AG08395 (cell line): ENCODE results near the gene ARMC2.
A peak's percentile ranks its signal among the peaks of the same experiment; 100 is the strongest.

Experiments used
- DNase-seq: peaks from one replicate; pipeline ENCODE4 v3.0.0; 2012; ENCODE audit warnings: mixed read lengths, low spot score

Gene ARMC2

DNA sequence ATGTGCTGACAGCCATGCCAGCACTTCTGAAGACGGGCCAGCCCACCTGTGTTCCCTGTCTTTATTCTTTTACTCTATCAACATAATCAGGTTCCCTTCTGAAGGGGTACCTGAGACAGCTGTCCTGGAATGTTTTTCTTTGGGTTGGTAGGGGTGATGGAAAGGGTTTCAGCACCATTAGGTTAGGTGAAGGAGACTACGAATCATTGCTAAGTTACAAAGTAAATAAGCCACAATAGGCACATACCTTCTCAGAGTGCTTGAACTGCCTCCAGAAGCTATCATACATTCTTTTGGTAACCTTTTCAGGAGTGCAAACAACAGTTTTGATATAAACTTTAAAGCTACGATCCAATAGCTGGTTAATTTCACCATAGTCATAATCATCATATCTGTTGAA is 140.1 kb downstream of the ARMC2 start:
- no peak for DNase-seq

DNA sequence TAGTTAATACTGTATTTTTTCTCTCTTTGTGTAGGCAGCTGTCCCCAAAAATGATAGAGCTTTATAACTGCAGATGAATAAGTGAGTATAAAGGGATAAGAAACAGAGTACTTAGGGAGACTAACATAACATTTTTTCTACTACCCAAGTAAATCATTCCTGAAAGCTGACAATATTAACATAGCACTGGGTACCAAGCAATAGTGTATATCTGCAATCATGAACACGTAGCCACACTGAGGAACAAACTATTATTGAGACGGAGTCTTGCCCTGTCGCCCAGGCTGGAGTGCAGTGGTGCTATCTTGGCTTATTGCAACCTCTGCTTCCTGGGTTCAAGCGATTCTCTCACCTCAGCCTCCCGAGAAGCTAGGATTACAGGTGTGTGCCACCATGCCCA is 140.5 kb downstream of the ARMC2 start:
- DNase-seq = no peak

DNA sequence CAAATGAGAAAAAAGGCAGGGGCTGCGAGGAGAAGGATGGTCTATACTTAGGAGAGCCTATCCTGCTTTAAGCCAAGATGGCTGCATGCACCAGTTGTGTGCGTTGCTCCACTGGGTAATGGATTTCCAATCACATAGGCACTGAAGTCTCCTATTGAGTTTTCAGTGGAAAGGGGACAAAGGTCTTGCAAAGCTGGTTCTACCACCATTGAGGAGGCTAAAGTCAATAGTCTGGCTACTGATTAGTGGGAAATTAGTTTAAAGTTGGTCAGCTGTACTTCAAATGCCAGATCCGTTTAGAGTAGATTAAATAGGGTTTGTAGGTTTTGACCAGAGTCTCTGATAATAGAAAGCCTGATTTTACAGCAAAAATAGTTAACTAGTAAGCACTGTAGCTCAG is 141.5 kb downstream of the ARMC2 start:
- DNase-seq = no peak

DNA sequence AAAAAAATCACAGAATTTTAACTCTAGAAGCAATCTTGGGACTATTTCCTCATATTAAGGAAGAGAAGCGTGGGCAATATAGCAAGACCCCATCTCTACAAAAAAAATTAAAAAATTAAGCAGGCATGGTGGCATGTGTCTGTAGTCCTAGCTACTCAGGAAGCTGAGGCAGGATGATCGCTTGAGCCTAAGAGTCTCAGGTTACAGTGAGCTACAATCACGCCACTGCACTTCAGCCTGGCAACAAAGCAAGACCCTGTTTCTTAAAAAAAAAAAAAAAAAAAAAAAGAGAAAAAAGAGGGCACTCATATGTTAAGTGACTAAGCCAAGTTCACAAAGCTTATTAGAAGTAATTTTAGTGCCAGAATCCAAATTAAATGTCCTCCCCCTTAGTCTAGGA is 145.7 kb downstream of the ARMC2 start:
- no peak for DNase-seq

DNA sequence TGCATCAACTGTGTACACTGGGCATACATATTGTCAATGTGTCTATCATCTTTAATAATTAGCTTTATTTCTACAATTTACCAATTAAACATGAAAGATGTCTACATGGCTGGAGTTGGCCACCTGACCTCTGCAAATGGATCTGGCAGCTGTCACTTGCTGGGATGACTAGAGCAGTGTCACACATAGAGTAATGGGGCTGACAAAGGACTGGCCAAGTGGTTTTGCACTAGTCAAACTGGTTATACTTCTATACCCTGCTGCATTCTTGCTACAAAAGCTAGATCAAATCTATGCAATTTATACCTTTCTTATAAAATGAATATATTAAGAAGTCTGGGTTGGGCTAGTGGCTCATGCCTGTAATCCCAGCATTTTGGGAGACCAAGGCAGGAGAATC is 147.1 kb downstream of the ARMC2 start:
- no peak for DNase-seq

DNA sequence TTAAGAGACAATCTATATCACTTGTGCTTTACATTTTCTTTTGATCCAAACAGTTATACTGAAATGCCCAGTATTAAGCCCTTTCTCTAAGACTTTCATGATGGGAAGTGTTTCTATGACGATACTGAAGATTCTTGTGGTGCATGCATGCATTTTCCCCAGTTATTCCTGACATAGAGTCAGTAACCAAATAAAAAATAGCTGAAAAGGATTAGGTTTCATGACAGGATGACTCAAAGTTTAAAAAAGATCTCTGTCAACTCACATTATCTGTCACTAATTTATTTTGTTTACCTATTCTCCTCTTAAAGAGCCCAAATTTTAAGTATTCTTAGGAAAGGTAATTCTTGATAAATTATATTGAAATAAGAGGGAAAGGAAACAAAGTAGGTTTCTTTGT is 148.0 kb downstream of the ARMC2 start:
- DNase-seq = no peak

DNA sequence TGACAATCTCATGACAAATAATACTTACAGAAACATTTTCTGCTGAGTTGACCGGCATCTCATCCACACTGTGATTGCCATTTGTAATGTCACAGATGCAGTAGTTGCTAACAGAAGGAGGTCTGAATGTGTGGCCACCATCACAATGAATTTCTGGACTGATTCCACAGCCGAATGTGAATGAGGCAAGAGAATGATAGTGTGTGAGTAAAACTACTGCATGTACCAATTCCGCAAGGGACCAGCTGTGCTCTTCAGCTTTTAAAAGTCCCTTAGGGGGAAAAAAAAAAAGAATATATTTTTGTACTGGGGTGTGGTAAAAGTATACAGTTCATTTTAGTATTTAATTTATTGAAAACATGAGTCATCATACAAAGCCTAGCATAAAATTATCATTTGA is 150.3 kb downstream of the ARMC2 start:
- DNase-seq = no peak

DNA sequence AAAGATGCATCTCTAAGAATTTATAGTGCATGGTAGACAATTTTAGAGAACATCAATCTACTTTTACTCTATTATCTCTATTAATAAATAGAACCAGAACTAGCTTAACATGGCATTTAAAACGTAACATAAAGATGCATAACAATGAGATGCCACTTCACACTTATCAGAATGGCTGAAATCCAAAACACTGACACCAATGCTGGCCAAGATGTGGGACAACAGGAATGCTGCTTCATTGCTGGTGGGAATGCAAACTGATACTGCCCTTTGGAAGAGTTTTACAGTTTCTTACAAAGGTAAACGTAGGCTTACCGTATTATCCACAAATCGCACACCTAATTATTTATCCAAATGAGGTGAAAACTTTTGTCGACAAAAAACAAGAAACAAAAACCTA is 151.2 kb downstream of the ARMC2 start:
- DNase-seq = no peak

DNA sequence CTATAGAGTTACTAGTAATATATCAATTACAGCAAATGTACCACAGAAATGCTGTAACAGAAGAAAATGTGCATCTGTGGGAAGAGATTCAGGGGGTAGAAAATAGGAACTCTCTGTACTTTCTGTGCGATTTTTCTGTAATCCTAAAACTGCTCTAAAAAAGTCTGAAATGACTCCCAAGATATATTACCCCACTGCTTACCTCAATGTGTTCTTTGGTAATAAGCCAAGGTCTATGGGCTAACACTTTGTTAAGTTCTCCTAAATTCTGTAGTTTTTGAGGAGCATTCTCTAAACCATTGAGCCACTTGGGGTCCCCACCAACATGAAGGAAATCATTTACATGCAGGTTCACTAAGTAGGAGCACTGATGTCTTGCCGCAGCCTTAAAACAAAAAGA is 152.1 kb downstream of the ARMC2 start:
- no peak for DNase-seq

DNA sequence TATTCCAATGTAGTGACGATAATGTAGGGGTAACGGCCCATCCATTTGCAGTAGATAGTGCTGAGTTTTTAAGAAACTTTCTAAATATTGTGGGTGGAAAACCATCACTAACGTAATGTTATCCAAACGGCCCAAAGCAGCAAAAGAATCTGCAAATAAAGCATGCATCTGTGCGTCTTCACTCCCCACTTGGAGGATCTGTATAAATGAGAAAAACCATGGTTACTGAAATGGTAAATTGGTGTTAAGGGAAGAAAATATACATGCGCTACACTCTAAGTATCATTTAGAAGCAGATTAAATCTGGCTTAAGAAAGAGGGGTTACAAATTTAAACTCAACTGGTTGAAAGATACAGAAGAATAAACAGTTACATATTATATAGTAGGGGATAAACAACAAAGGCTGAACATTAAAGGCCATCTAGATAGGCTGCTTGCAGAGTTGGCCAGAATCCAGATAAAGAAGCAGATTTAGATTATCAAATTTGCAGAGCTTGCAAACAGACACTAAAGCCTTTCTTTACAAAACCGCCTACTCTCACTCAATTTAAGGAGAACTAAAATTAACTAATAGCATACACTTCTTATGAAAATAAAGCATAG is 153.2 kb downstream of the ARMC2 start:
- no peak for DNase-seq

DNA sequence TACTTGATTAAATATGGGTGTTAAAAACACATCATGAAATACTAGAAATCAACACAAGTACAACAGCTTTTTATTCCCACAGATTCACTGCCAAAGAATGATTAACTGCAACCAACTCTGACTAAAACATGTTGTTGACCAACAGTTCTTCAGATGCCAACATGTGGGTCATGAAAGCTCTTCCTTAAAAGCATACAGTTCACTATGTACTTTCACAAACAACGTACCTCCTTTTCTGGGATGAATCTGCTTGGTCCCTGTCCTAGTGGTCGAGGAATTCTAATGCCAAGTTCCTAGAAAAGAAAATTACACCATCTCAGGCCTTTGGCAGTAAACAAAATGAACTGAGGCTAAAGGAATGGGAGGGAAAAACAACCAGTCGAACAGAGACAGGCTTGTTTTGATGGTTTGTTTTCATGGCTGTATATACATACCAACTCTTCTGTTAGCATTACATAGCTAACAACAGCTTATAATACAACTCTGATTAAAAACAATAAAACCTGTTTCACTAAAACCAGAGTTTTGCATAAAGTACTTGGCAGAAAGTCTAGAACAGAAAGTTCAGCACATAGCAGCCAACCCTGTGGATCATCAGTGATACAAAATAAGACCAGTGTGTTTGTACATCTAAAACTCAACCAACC is 154.0 kb downstream of the ARMC2 start:
- peak; percentile 33 for DNase-seq

DNA sequence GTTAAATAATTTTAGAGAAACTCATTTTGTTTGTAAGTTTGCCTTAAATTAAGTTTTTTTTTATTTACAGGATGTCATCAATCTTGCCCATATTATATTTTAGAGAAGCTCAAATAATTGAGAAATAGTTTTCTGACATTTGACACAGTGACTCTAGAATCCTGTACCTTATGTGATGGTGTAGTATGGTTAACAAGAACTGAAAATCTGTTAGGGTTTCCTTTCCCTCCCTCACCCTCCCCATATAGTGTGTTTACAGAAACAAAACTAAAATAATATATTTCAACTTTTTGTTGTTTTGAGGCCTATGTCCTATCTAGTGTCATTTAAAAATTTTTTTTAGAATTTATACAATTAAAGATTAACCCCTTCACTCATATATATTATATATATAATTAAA is 154.7 kb downstream of the ARMC2 start:
- no peak for DNase-seq

DNA sequence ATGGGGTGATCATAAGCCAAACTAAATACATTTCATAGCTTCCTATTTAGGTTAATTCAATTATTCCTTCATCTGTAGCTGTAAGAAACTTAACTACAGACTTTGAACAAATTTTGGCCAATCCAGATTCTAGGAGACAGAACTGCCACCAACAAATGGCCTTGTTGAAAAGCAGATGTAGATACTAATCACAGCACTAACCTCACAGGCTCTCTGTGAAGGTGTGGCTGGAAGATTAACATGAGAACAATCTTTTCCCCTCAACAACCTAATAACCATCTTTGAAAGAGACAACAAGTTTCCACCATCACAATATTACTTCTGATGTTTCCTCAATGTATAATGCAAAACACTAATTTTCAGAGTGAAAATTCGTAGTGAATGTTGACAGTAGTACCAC is 158.6 kb downstream of the ARMC2 start:
- DNase-seq = no peak

DNA sequence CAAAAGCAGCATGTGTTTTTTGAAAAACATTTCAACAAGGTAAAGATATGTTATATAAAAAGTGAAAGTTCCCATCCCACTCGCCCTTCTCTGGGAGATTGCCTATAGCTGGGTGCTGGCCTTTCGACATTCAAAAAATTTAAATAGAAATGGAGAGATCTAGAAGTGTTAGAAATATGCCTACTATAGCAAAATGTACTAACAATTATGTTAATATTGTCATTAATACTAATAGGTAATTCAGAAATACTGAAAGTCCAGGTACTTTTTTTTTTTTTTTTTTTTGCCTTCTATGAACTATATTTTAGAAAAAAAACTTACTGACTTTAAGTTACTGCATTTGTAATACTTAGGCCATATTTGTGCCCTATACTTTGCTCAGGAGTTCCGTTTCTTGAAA is 159.3 kb downstream of the ARMC2 start:
- no peak for DNase-seq

DNA sequence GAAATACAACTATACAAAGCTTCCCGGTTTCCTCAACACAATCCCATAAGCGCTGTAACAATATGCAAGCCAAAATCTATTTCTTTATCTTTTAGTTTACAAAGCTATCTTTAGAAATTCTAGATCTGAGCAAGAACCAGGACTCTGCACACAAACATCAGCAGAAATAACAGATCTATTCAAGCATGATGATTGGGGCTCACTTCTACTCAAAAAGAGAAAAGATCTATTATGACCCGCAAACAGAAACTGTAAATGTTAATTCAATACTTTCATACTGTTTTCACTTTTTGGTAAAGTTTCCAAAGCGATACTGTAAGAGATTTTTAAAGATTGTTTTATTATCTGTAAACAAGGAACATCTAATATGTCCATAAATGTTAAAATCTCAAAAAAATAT is 159.8 kb downstream of the ARMC2 start:
- no peak for DNase-seq

DNA sequence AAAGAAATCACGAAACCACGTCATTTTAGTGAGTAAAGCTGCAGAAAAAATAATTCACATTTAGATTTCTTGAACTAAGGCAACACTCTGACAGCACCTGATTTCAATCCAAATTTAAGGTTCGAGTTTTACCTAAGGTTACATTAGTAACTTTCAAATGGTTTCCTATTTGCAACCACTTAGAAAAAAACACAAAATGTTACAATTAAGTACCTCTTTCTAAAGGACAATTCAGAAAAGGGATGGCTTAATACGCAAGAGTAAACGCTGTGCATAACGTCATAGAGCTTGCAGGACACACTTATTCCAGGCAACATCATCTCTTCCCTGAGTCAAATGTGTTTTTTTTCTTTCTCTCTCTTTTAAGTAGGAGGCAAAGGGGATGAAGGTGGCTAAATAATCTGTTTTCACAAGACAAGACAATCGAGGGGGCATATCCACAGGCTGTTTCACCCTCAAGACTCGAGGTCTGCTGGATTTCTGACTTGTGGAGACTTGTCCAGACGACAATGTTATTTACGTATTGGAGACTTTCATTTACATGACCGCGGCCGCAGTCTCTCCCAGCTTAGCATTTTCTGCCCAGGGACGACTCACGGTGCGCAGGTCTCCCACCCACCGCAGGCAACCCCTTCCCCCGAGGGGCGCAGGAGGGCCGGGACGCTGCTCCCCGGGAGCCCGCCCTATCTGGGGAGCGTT is 160.5 kb downstream of the ARMC2 start:
- DNase-seq = peak; percentile 8

DNA sequence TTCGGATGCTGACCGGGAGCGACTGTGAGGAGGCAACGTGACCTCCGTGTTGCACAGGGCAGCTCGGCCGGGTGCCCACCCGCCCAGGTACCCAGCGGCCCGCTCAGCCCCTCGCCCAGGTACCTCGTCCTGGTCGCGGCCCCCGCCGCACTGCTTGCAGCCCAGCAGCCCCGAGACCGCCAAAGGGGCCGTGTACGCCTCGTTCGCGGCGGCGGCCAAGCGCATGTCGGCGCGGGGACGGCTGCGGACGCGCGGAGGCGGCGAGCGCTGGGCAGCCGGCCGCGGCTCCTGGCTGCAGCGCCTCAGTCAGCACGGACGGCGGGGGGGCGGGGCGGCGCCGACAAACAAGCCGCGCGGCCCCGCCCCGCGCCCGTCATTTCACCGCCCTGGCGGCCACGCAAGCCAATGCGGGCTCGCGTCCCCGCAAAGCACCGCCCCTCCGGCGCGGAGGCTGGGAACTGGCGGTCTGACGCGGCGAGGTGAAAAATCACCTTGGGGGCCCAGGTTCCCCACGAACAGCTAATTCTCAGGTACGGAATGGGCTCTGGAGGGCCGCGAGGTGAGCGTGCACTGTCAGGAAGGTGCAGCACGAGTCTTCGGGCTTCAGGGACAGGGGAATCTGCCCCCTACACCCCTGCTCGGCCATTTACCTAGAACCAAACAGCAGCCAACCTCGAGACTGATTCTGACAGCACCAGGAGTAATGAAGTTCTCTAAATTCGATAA is 161.2 kb downstream of the ARMC2 start:
- peak; percentile 90 for DNase-seq

DNA sequence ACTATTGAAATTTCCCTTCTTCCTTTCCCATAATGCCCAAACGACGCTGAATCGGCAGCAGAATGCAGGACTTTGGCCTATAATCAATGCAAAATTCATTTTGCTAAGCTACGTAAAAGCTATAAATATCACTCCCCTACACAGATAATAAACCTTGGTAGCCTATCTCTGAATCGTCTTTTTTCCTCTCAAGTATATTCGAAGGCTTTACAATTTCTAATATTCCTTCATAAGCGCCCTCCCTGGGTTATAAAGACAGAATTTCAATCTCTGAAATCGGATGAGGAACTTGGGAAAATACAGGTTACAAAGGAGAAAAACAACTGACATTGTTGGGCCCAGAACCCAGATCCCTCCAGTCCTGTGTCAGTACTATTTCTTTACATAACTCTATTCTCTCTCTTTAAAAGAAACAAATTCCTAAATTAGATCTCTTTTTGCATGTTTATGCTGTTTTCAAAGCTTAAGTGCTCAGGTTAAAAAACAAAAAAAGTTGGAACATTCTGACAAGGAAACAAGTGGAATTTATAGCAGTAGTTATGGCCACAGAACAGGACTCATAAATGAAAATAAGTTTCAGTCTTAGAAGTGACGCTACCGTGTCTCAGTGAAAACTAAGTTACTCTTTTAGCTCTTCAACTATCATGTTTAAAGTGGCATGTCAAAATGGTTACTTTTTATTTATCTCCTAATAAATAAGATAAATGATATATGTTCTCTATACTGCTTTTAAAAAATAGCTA is 161.9 kb downstream of the ARMC2 start:
- no peak for DNase-seq

DNA sequence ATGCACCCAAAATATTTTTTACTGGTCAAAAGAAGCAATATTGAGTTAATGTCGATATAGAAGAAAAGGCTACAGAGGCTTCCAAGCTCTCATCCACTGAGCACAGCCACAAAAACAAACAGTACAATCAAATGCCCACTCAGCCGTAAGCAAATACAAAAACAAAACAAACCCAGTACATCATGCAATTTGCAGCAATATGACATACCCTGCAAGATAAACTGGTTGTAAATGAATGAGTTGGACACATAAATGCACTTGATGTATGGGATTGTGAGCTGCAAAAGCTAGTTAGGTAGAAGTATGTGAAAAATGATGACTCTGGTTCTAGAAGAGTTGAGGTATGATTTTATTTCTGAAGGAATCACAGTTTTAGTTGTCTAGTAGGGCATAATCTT is 162.5 kb downstream of the ARMC2 start:
- DNase-seq = no peak

DNA sequence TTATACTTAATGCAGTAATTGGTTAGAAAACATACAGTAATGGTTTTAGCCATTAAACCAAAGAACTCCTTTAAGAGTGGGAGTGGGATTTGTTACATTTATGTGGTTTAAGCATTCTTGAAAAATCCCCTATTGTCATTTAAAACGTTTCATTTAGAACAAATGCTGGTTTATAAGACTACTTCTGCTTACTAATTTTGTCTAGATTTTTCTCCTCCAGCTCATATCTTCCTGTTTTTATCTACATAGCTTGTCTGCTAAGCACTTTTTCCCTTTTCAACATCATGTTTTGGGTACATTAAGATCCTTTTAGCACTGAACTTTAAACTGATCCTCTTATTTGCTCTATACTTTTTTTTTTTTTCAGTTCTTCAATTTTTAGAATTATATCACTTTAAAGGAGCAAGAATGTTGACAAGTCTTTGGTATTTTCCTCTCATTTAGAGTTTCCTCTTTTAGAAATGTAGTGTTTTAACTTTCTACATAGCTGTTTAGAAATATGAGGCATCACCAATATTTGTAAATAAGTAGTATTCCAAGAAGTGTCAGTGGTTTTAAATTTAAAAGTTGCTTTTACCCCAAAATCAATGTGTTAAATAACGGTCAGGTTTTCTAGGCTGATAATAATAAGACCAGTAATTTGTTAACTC is 165.6 kb downstream of the ARMC2 start:
- no peak for DNase-seq

DNA sequence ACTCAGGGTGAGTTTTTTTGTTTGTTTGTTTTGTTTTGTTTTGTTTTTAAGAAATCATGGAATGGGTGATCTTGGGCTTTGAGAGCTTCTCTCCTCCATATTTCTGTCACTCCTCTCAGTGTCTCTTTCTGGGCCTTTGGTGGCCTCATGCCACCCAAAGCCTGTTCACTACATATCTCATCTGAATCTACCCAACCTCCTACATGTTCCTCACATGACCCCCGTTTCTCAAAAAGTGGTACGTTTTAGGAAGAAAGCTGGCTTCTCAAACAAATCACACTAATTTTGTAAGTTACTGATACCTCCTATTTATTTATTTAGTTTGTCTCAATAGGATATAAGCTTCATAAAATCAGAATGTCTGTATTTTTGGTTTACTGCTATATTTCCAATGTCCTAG is 166.4 kb downstream of the ARMC2 start:
- no peak for DNase-seq

DNA sequence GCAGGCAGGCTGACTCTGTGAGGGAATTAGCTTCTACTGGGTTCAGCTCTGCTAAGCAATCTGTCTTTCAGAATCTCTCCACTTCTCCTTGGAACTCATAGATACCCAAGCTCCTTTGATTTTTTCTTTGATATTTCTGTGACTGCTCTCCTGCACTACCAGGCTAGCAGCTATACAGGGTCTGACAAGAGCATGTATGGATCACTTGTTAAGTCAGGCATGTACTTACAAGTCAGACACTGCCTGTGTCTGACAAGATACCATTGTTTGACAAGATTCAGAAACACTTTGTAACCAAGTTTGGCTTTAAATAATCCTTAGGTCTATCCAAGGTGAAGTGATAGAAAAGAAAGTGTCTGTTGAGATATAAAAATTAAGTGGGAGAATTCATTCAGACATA is 167.0 kb downstream of the ARMC2 start:
- DNase-seq = no peak
